K562 (cell line): ENCODE results near the gene ZNF43. TPM values are rescaled to one million over a fixed set of nuclear protein-coding genes. Genes with fewer than 3 reads are reported as not detected.

Source experiments
- CHD2 ChIP-seq: IDR thresholded peaks from 2 replicates; pipeline ENCODE4 v1.6.1; 2011; ENCODE audit warnings: low read depth, low read length
- EP400 ChIP-seq: fragments of 450-650 bp; IDR thresholded peaks from 2 replicates; pipeline ENCODE4 v1.6.1; 2017; ENCODE audit warnings: antibody characterized with exemption, mild to moderate bottlenecking, moderate library complexity
- FOS ChIP-seq: IDR thresholded peaks from 3 replicates; pipeline ENCODE4 v1.6.1; 2011; ENCODE audit not compliant: insufficient read length; ENCODE audit errors: extremely low read depth
- GATA2 ChIP-seq: sonication (generic); formaldehyde crosslinking; IDR thresholded peaks from 2 replicates; pipeline ENCODE4 v1.4.0; 2020; ENCODE audit warnings: mild to moderate bottlenecking, missing genetic modification reagents
- HNRNPUL1 ChIP-seq: fragments of 200-400 bp; formaldehyde crosslinking; IDR thresholded peaks from 2 replicates; pipeline ENCODE4 v1.6.1; 2017; ENCODE audit warnings: low read length
- IRF9 ChIP-seq: fragments of 450-650 bp; IDR thresholded peaks from 2 replicates; pipeline ENCODE4 v1.6.1; 2016; ENCODE audit warnings: missing biosample characterization, missing genetic modification characterization
- KLF13 ChIP-seq: fragments of 450-650 bp; IDR thresholded peaks from 2 replicates; pipeline ENCODE4 v1.6.1; 2016; ENCODE audit warnings: missing genetic modification characterization, low read depth, mild to moderate bottlenecking, missing compliant biosample characterization, moderate library complexity, borderline replicate concordance
- MTA3 ChIP-seq: fragments of 450-650 bp; formaldehyde crosslinking; IDR thresholded peaks from 2 replicates; pipeline ENCODE4 v1.6.1; 2017; ENCODE audit warnings: mild to moderate bottlenecking, borderline replicate concordance
- NCOA6 ChIP-seq: fragments of 450-650 bp; IDR thresholded peaks from 2 replicates; pipeline ENCODE4 v1.6.1; 2017; ENCODE audit warnings: mild to moderate bottlenecking
- NEUROD1 ChIP-seq: fragments of 150-350 bp; IDR thresholded peaks from 2 replicates; pipeline ENCODE4 v1.6.1; 2014; ENCODE audit warnings: borderline replicate concordance, low read length, low read depth; ENCODE audit not compliant: partially characterized antibody
- PHF8 ChIP-seq: fragments of 200-600 bp; sonication (generic); IDR thresholded peaks from 2 replicates; pipeline ENCODE4 v1.6.1; 2012; ENCODE audit warnings: mixed run types, mild to moderate bottlenecking, inconsistent platforms, low read length, moderate library complexity, borderline replicate concordance
- POLR2H ChIP-seq: IDR thresholded peaks from 2 replicates; pipeline ENCODE4 v1.6.1; 2016; ENCODE audit warnings: missing genetic modification characterization, low read depth, mild to moderate bottlenecking, control low read depth, missing compliant biosample characterization, moderate library complexity
- RFX1 ChIP-seq: fragments of 450-650 bp; IDR thresholded peaks from 2 replicates; pipeline ENCODE4 v1.6.1; 2016; ENCODE audit warnings: mild to moderate bottlenecking, moderate library complexity
- STAG1 ChIP-seq: sonication (generic); formaldehyde crosslinking; IDR thresholded peaks from 2 replicates; pipeline ENCODE4 v1.5.0; 2020; ENCODE audit warnings: missing genetic modification reagents, borderline replicate concordance
- TCF15 ChIP-seq: fragments of 250-450 bp; sonication (Bioruptor Pico); IDR thresholded peaks from 2 replicates; pipeline ENCODE4 v1.8.0; 2022; ENCODE audit warnings: moderate library complexity, mild to moderate bottlenecking, inconsistent platforms
- TEAD4 ChIP-seq, 2 experiments: sonication (generic) in 1 of 2; formaldehyde crosslinking in 1 of 2; IDR thresholded peaks; 2 replicates each; pipeline versions ENCODE4 v1.6.1 to v1.8.0; 2012 to 2022; ENCODE audit warnings: borderline replicate concordance in 1 of 2, inconsistent platforms in 1 of 2, low read length in 1 of 2, mild to moderate bottlenecking in 1 of 2, missing genetic modification reagents in 1 of 2
- ZBTB17 ChIP-seq: fragments of 450-650 bp; formaldehyde crosslinking; IDR thresholded peaks from 2 replicates; pipeline ENCODE4 v1.4.0; 2020; ENCODE audit warnings: mild to moderate bottlenecking
- ZBTB8A ChIP-seq: fragments of 450-650 bp; IDR thresholded peaks from 2 replicates; pipeline ENCODE4 v1.6.1; 2018; ENCODE audit warnings: mild to moderate bottlenecking, moderate library complexity; ENCODE audit not compliant: partially characterized antibody
- ZNF212 ChIP-seq: fragments of 450-650 bp; formaldehyde crosslinking; IDR thresholded peaks from 2 replicates; pipeline ENCODE4 v1.4.0; 2020; ENCODE audit warnings: mild to moderate bottlenecking
- ZNF280A ChIP-seq: fragments of 450-650 bp; IDR thresholded peaks from 2 replicates; pipeline ENCODE4 v1.6.1; 2018; ENCODE audit warnings: mild to moderate bottlenecking, low read depth; ENCODE audit not compliant: partially characterized antibody
- ZNF384 ChIP-seq: IDR thresholded peaks from 2 replicates; pipeline ENCODE4 v1.6.1; 2012; ENCODE audit warnings: low read depth, low read length, improper control_type of control experiment
- polyA plus RNA-seq, 8 experiments: library from polyadenylated mRNA; depleted of rRNA in 4 of 8; stranded (reverse) in 5 of 8; unstranded in 3 of 8; fragments of >200 nt; fragmentation: Nextera tagmentation in 2 of 8; fragmentation: Illumina TruSeq in 1 of 8; extraction: Ambion mirVana in 2 of 8; extraction: Trizol in 1 of 8; gene quantifications; 2 replicates each; pipeline versions ENCODE4 v1.2.1 to v1.2.3, GENCODE V29; 2011 to 2014; ENCODE audit warnings: inconsistent platforms in 1 of 8, missing spikeins in 1 of 8
- total RNA-seq, 7 experiments: library from RNA; depleted of rRNA in 6 of 7; stranded (reverse); fragments of >200 nt in 6 of 7; fragmentation: Illumina TruSeq in 2 of 7; extraction: Trizol in 2 of 7; gene quantifications; 2 replicates each; pipeline versions ENCODE4 v1.2.1 to v1.2.3, GENCODE V29; 2011 to 2021; ENCODE audit warnings: low replicate concordance in 1 of 7
- TF ChIP-seq, protein P1 (sequence below): fragments of 450-650 bp; formaldehyde crosslinking; IDR thresholded peaks from 2 replicates; pipeline ENCODE4 v1.4.0; 2020; ENCODE audit warnings: mild to moderate bottlenecking
- TF ChIP-seq, protein P2 (sequence below): fragments of 250-450 bp; sonication (Bioruptor Pico); IDR thresholded peaks from 2 replicates; pipeline ENCODE4 v1.8.0; 2022; ENCODE audit warnings: inconsistent platforms

The ZNF43 gene
- total and polyA plus RNA-seq, 9 of the 15 experiments (the other 6 are each of a cell fraction or from before 2014, with no cell fraction given) = 3.6 to 18.6 (median 9.2) TPM

DNA sequence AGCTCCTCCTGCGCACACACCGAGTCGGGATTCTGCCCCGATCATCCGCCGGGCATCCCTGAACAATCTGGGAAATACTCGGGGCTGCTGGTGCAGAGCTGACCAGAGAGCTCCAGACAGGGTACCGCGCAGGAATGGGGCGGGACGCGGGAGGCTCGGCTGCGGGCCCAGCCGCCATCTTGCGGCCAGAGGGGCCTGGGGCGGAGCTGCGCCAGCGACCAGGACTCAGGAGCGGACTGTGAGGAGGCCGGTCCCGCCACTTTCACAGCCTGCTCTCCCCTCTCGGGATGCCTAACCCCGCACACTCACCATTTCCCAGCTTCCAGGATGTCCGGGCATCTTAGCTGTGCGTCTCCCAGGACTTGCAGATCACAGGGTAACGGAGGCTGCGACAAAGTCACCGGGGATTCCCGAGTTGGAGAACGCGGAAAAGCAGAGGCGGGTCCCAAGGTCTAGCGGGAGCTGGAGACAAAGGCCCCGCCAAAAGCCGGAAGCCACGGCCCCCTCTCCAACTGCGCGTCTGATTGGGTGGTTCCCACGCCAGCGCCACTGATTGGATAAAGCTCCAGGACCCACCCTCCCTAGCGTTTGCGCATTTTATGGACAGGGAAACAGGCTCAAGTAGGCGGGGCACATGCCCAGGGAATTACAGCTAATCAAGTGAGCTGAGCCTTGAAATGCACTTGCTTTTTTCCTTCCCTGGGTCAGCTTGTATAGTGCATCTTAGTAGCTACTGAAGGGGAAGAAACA lies 15.8 kb upstream of the ZNF43 start (continued):
- no peak for TF ChIP-seq ZBTB17 (CRISPR knock-in tag)
- TF ChIP-seq ZBTB8A = no peak
- no peak for TF ChIP-seq ZNF384
- no peak for TF ChIP-seq TCF15 (CRISPR knock-in tag)
- TF ChIP-seq HNRNPUL1 = no peak
- TF ChIP-seq EP400 = peak; percentile 65; the same call in 1 of the 2 replicates
- TF ChIP-seq CHD2 = 0 out of 2 replicates have a peak, but pooled peaks have one; percentile 56
- TF ChIP-seq IRF9 (tag) = no peak
- no peak for TF ChIP-seq NEUROD1
- TF ChIP-seq KLF13 (tag) = no peak
- no peak for TF ChIP-seq MTA3
- no peak for TF ChIP-seq GATA2 (CRISPR knock-in tag)
- TF ChIP-seq NCOA6 = no peak
- TF ChIP-seq RFX1 = no peak
- TF ChIP-seq PHF8 = peak; percentile 45
- no peak for TF ChIP-seq STAG1
- no peak for TF ChIP-seq POLR2H (tag)
- no peak for TF ChIP-seq ZNF212 (CRISPR knock-in tag)
- TF ChIP-seq ZNF280A = no peak
- TF ChIP-seq, protein P1, sequence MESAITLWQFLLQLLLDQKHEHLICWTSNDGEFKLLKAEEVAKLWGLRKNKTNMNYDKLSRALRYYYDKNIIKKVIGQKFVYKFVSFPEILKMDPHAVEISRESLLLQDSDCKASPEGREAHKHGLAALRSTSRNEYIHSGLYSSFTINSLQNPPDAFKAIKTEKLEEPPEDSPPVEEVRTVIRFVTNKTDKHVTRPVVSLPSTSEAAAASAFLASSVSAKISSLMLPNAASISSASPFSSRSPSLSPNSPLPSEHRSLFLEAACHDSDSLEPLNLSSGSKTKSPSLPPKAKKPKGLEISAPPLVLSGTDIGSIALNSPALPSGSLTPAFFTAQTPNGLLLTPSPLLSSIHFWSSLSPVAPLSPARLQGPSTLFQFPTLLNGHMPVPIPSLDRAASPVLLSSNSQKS (CRISPR knock-in tag) = no peak
- TF ChIP-seq FOS = peak; percentile 82
- TF ChIP-seq TEAD4 (IDR thresholded peaks at IDR 0.05; ENCODE audit: low read length) = no peak
- no peak for TF ChIP-seq TEAD4 (CRISPR knock-in tag; IDR thresholded peaks at IDR 0.05; ENCODE audit: borderline replicate concordance)
- TF ChIP-seq, protein P2, sequence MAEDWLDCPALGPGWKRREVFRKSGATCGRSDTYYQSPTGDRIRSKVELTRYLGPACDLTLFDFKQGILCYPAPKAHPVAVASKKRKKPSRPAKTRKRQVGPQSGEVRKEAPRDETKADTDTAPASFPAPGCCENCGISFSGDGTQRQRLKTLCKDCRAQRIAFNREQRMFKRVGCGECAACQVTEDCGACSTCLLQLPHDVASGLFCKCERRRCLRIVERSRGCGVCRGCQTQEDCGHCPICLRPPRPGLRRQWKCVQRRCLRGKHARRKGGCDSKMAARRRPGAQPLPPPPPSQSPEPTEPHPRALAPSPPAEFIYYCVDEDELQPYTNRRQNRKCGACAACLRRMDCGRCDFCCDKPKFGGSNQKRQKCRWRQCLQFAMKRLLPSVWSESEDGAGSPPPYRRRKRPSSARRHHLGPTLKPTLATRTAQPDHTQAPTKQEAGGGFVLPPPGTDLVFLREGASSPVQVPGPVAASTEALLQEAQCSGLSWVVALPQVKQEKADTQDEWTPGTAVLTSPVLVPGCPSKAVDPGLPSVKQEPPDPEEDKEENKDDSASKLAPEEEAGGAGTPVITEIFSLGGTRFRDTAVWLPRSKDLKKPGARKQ (CRISPR knock-in tag) = no peak
